ENCODE measurements around the gene KCTD19.
A peak's percentile ranks its signal among the peaks of the same experiment; 100 is the strongest.

The KCTD19 gene

DNA sequence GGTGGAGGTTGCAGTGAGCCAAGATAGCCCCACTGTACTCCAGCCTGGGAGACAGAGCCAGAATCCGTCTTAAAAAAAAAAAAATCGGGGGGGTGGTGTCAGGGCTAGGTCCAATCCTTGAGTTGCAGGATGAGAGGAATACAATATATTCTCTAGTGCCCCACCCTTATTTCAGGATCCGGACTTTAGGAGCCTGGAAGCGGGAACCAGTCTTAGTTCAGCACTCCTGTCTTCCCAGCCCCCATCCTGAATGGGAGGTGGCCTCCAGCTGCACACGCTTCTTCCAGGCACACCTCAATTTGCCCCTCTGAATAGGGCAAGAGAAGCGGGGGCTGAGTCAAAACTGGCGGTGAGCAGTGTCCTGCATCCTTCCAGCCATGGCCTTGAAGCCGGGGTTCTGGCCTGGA, 80.9 kb downstream of the KCTD19 start:
- no peaks in the 10 kb centered on the region for H3K9me3 ChIP-seq (ENCODE audit: low read length)
- H3K36me3 ChIP-seq (ENCODE audit: insufficient read depth, low read length), result no peaks in the 10 kb centered on the region
- peak overlapping the region; percentile 73 to 82 for H3K4me3 ChIP-seq (ENCODE audit: low read depth in 1 of 2, low read length in 2 of 2)
- peak overlapping the region; percentile 91 for H3K27ac ChIP-seq (ENCODE audit: low read depth, low read length)
- H3K27me3 ChIP-seq (ENCODE audit: control insufficient read depth in 1 of 2, insufficient read depth in 2 of 2, low read length in 2 of 2), result peaks cover 17 to 23% of the 10 kb centered on the region in 2 donors
- H3K9ac ChIP-seq (ENCODE audit: low read length), result peak overlapping the region; percentile 13
- peaks cover 40% of the 10 kb centered on the region for H3K4me1 ChIP-seq (ENCODE audit: insufficient read depth, low read length)

DNA sequence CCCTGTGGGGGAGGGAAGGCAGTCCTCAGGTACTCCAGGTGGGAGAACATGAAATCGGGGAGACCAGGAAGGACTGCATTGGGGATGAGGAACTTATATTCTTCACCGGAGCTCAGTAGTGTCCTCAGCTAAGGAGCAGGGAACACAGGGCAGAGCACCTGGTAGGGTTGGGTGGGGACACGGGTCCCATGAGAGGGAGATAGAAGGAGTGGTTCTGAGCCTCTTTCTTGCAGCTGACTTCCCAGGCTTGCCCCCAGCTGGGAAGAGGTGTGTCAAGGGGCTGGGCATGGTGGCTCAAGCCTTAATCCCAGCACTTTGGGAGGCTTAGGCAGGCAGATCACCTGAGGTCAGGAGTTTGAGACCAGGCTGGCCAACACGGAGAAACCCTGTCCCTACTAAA, 81.4 kb downstream of the KCTD19 start:
- no peak overlapping the region for H3K9ac ChIP-seq (ENCODE audit: low read length)
- no peaks in the 10 kb centered on the region for H3K36me3 ChIP-seq (ENCODE audit: insufficient read depth, low read length)
- no peak overlapping the region for H3K4me3 ChIP-seq (ENCODE audit: low read depth in 1 of 2, low read length in 2 of 2)
- H3K9me3 ChIP-seq (ENCODE audit: low read length), result no peaks in the 10 kb centered on the region
- H3K4me1 ChIP-seq (ENCODE audit: insufficient read depth, low read length), result peaks cover 40% of the 10 kb centered on the region
- H3K27ac ChIP-seq (ENCODE audit: low read depth, low read length), result peak overlapping the region; percentile 31
- peaks cover 12 to 18% of the 10 kb centered on the region in 2 donors for H3K27me3 ChIP-seq (ENCODE audit: control insufficient read depth in 1 of 2, insufficient read depth in 2 of 2, low read length in 2 of 2)

DNA sequence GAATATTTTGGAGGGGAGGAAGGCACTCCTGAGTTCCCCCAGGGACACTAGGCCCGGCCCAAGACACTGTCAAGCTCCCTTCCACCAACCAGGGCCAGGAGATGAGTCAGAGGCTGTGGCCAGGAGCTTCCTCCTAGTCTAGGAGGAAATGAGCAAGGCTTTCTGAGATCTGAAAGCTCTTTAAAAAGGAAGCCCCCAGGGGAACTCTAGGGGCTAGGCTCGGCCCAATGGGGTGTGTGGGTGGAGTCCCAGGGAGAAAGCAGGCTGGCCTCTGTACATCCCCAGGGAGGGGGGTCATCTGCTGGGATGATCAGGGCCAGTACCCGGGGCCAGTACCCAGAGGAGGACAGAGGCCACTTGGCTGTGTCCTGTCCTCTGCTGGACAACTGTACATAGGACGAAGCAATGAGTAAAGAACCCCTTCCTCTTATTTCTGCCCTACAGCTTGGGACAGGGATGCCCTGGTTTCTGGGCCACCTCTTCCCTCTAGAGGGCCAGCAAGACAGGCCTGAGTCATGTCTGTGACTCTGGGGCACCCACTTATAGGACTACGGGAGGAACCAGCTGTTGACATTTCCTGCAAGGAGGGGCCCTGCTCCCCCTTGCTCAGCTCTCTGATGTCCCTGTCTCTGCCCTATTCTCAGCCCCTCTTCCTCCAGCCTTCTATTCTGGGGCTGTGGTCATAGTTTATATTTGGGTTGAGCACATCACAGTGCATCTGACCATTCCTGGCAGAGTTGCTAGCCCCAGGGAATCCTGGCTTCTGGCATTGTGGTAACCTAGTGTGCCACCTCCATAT, 82.0 kb downstream of the KCTD19 start:
- no peak overlapping the region for H3K9ac ChIP-seq (ENCODE audit: low read length)

DNA sequence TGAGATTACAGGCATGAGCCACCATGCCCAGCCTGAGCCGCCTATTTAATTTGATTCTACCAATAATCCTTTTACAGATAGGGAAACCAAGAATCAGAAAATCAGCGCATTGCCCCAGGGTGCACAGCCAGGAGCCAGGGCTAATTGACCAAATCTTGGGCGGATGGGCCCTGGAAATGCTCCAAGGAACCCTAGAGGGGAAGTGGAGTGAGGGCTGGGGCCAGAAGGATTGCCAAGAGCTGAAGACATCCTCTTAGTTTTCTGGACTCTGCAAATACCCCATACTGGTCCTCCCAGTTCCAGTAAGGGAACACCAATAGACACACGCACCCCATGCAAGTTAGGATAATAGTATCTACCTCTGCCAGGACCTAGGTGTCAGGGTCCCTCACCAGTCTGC, 83.1 kb downstream of the KCTD19 start:
- H3K27ac ChIP-seq (ENCODE audit: low read depth, low read length), result peak overlapping the region; percentile 7
- H3K27me3 ChIP-seq (ENCODE audit: control insufficient read depth in 1 of 2, insufficient read depth in 2 of 2, low read length in 2 of 2), result peaks cover 0 to 2% of the 10 kb centered on the region in 2 donors
- no peak overlapping the region for H3K4me3 ChIP-seq (ENCODE audit: low read depth in 1 of 2, low read length in 2 of 2)
- H3K9ac ChIP-seq (ENCODE audit: low read length), result no peak overlapping the region
- H3K4me1 ChIP-seq (ENCODE audit: insufficient read depth, low read length), result peaks cover 34% of the 10 kb centered on the region
- H3K9me3 ChIP-seq (ENCODE audit: low read length), result no peaks in the 10 kb centered on the region
- no peaks in the 10 kb centered on the region for H3K36me3 ChIP-seq (ENCODE audit: insufficient read depth, low read length)

More for the DNA sequence above, 82.0 kb downstream of the KCTD19 start:
- Histone ChIP-seq H3K4me3 (ENCODE audit: low read depth in 1 of 2, low read length in 2 of 2) (no peak overlapping the region), H3K4me1 (ENCODE audit: insufficient read depth, low read length) (peaks cover 40% of the 10 kb centered on the region), H3K27ac (ENCODE audit: low read depth, low read length) (peak overlapping the region; percentile 31), H3K9me3 (ENCODE audit: low read length) (no peaks in the 10 kb centered on the region), H3K27me3 (ENCODE audit: control insufficient read depth in 1 of 2, insufficient read depth in 2 of 2, low read length in 2 of 2) (peaks cover 6 to 12% of the 10 kb centered on the region in 2 donors), H3K36me3 (ENCODE audit: insufficient read depth, low read length) (no peaks in the 10 kb centered on the region)

DNA sequence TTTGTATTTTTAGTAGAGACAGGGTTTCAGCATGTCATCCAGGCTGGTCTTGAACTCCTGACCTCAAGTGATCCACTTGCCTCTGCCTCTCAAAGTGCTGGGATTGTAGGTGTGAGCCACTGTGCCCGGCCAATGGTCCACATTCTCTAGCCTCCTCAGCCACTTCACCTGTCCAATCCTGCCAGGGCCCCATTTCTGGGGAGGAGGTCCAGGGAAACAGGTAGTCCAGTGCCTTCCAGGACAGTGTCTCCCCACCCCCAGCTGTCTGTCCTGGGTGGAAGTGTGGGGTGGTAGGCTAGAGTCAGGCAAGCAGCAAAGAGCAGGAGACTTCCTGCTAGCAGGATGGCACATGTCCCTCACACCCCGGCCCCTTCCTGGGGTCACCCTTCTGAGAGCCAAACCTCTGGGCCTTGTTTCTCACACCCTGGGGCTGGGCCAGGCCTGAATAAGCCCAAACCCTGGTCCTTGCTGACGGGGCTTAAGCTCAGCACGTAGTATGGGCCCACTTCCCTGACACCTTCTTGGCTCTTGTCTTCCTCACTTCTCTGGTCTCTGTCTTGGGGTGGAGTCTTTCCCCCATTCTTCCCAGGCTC, 84.3 kb downstream of the KCTD19 start:
- no peak overlapping the region for H3K27ac ChIP-seq (ENCODE audit: low read depth, low read length)
- H3K36me3 ChIP-seq (ENCODE audit: insufficient read depth, low read length), result peaks cover 7% of the 10 kb centered on the region
- peaks cover 26% of the 10 kb centered on the region for H3K4me1 ChIP-seq (ENCODE audit: insufficient read depth, low read length)
- H3K9me3 ChIP-seq (ENCODE audit: low read length), result no peaks in the 10 kb centered on the region
- no peak overlapping the region for H3K9ac ChIP-seq (ENCODE audit: low read length)
- no peak overlapping the region for H3K4me3 ChIP-seq (ENCODE audit: low read depth in 1 of 2, low read length in 2 of 2)
- no peaks in the 10 kb centered on the region for H3K27me3 ChIP-seq (ENCODE audit: control insufficient read depth in 1 of 2, insufficient read depth in 2 of 2, low read length in 2 of 2)

DNA sequence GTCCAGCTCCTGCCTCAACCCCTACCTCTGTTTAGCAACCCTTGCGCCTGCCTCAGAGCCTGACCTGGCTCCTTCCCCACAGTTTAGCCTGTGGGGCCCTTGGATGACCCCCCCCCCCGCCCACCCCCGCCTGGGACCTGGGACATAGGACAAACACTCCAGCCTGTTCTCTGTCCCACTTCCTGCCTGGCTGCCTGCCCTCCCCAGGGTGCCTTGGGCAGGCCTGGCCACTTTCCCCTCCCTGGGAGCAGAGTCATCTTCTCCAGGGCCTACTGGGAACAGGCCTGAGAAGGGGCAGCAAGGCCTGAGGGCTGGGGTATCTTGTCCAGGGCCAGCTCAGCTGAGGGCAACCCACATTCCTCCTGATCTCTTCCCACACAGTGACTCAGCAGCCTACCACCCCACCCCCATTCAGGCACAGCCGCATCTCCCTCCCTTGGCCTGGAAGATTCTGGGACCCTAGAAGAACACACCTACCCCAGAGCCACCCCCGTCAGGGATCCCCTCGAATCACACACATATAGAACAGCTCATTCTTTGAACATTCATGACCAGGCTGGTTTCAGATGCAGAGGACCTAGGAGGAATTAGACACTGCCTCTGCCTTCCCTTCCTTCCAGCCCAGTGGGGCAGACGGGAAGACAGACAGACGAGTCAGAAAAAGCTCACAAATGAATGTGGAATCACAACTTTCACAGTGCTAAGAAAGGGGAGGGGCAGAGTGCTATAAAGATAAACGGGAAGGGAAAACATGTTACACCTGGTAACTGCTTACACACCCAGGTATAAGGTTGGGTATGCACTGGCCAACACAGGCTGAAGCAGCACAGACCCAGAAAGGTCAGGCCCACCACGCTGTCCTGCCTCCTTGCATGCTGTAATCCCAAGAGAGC, 85.3 kb downstream of the KCTD19 start:
- no peak overlapping the region for H3K4me3 ChIP-seq (ENCODE audit: low read depth in 1 of 2, low read length in 2 of 2)
- H3K4me1 ChIP-seq (ENCODE audit: insufficient read depth, low read length), result peaks cover 26% of the 10 kb centered on the region
- H3K9ac ChIP-seq (ENCODE audit: low read length), result no peak overlapping the region
- H3K27ac ChIP-seq (ENCODE audit: low read depth, low read length), result no peak overlapping the region
- H3K36me3 ChIP-seq (ENCODE audit: insufficient read depth, low read length), result peaks cover 11% of the 10 kb centered on the region
- H3K27me3 ChIP-seq (ENCODE audit: control insufficient read depth in 1 of 2, insufficient read depth in 2 of 2, low read length in 2 of 2), result no peaks in the 10 kb centered on the region
- no peaks in the 10 kb centered on the region for H3K9me3 ChIP-seq (ENCODE audit: low read length)

DNA sequence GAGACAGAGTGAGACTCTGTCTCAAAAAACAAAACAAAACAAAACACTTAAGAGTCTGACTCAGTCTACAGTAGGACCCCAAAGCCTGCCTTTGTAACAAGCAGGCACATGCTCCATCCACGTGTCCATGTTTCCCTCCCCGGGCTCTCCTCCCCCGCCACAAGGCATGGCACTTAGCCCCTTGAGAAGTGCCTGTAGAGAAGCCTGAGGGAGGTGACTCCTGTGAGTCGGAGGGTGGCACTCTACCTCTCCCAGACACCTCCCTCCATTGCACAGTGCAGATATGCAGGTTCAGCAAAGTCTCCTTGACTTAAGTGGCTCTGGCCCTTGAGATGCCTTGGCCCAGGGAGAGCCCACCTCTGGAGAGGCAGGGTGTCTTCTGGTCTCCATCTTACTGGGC, 86.0 kb downstream of the KCTD19 start:
- H3K27ac ChIP-seq (ENCODE audit: low read depth, low read length), result no peak overlapping the region
- peaks cover 22% of the 10 kb centered on the region for H3K4me1 ChIP-seq (ENCODE audit: insufficient read depth, low read length)
- peaks cover 17% of the 10 kb centered on the region for H3K36me3 ChIP-seq (ENCODE audit: insufficient read depth, low read length)
- H3K4me3 ChIP-seq (ENCODE audit: low read depth in 1 of 2, low read length in 2 of 2), result no peak overlapping the region
- no peaks in the 10 kb centered on the region for H3K27me3 ChIP-seq (ENCODE audit: control insufficient read depth in 1 of 2, insufficient read depth in 2 of 2, low read length in 2 of 2)
- no peaks in the 10 kb centered on the region for H3K9me3 ChIP-seq (ENCODE audit: low read length)
- no peak overlapping the region for H3K9ac ChIP-seq (ENCODE audit: low read length)
